H1 (cell line): Measurements from ENCODE around the gene DCAF15.

ENCODE experiments used
- EP300 ChIP-seq, 2 experiments: IDR thresholded peaks; 1 replicate in 1 of 2; 2 replicates in 1 of 2; pipeline ENCODE4 v1.6.1; 2011 to 2012; ENCODE audit warnings: low read depth in 2 of 2, low read length in 2 of 2, mild to moderate bottlenecking in 2 of 2, borderline replicate concordance in 1 of 2, inconsistent platforms in 1 of 2, moderate library complexity in 1 of 2
- EZH2 ChIP-seq: fragments of 200-600 bp; sonication (generic); IDR thresholded peaks from 2 replicates; pipeline ENCODE4 v1.7.1; 2012; ENCODE audit warnings: low read depth, mild to moderate bottlenecking, moderate library complexity, low read length, inconsistent platforms; ENCODE audit not compliant: severe bottlenecking
- GABPA ChIP-seq: IDR thresholded peaks from 2 replicates; pipeline ENCODE4 v1.6.1; 2011; ENCODE audit warnings: mild to moderate bottlenecking, low read length, moderate library complexity, borderline replicate concordance; ENCODE audit not compliant: insufficient read depth
- JUN ChIP-seq: IDR thresholded peaks from 2 replicates; pipeline ENCODE4 v1.6.1; 2011; ENCODE audit warnings: low read depth, mild to moderate bottlenecking, improper control_type of control experiment, low read length
- KDM5A ChIP-seq: fragments of 200-600 bp; IDR thresholded peaks from 2 replicates; pipeline ENCODE4 v1.7.1; 2012; ENCODE audit warnings: mild to moderate bottlenecking, low read length, inconsistent platforms, mixed read lengths
- NRF1 ChIP-seq: IDR thresholded peaks from 2 replicates; pipeline ENCODE4 v1.6.1; 2011; ENCODE audit warnings: mild to moderate bottlenecking, low read depth, low read length, improper control_type of control experiment
- POLR2A ChIP-seq, 2 experiments: IDR thresholded peaks; 1 replicate in 1 of 2; 2 replicates in 1 of 2; pipeline ENCODE4 v1.6.1; 2011; ENCODE audit warnings: low read depth in 2 of 2, low read length in 2 of 2, mild to moderate bottlenecking in 2 of 2; ENCODE audit errors: control extremely low read depth in 1 of 2
- POLR2AphosphoS5 ChIP-seq: IDR thresholded peaks from 2 replicates; pipeline ENCODE4 v1.6.1; 2011; ENCODE audit warnings: low read depth, low read length
- RAD21 ChIP-seq, 2 experiments: IDR thresholded peaks in 1 of 2; conservative IDR thresholded peaks in 1 of 2; 2 replicates each; pipeline ENCODE4 v1.6.1; 2011; ENCODE audit warnings: low read depth in 2 of 2, low read length in 2 of 2, improper control_type of control experiment in 1 of 2, inconsistent platforms in 1 of 2, mild to moderate bottlenecking in 1 of 2, moderate library complexity in 1 of 2
- SP1 ChIP-seq: IDR thresholded peaks from 2 replicates; pipeline ENCODE4 v1.6.1; 2011; ENCODE audit warnings: low read depth, low read length
- TBP ChIP-seq: IDR thresholded peaks from 2 replicates; pipeline ENCODE4 v1.6.1; 2011; ENCODE audit warnings: low read depth, low read length, improper control_type of control experiment
- ZNF274 ChIP-seq: IDR thresholded peaks from 2 replicates; pipeline ENCODE4 v1.7.0; 2012; ENCODE audit warnings: low read length, borderline replicate concordance; ENCODE audit errors: extremely low read depth
- TF ChIP-seq, protein P1 (sequence below), 3 experiments: IDR thresholded peaks; 1 replicate in 2 of 3; 2 replicates in 1 of 3; pipeline versions ENCODE4 v1.5.1 to v1.6.1; 2011; ENCODE audit warnings: low read length in 3 of 3, mild to moderate bottlenecking in 3 of 3, inconsistent platforms in 2 of 3, low read depth in 1 of 3, moderate library complexity in 1 of 3; ENCODE audit not compliant: insufficient read depth in 1 of 3; ENCODE audit errors: control extremely low read depth in 1 of 3
- TF ChIP-seq, protein P2 (sequence below): IDR thresholded peaks from 2 replicates; pipeline ENCODE4 v1.6.1; 2012; ENCODE audit warnings: inconsistent platforms

DNA sequence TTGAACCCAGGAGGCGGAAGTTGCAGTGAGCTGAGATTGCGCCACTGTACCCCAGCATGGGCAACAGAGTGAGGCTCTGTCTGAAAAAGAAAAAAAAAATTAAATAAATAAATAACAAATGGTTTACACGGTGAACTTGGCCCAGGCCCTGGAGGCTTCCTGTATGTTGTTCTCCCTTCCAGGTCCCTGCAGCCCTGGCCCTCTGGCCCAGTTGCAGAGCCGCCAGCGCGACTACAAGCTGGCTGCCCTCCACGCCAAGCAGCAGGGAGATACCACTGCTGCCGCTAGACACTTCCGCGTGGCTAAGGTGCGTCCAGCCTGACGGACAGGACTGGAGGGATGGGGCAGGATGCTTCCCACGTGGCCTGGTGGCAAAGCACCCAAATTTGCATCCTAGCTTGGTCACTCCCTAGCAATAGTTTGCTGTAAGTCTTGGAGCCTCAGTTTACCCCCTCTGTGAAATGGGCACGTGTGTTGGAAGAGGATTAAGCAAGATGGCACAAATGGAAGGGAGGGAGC, 34.4 kb upstream of the DCAF15 start:
- TF ChIP-seq, protein P1, sequence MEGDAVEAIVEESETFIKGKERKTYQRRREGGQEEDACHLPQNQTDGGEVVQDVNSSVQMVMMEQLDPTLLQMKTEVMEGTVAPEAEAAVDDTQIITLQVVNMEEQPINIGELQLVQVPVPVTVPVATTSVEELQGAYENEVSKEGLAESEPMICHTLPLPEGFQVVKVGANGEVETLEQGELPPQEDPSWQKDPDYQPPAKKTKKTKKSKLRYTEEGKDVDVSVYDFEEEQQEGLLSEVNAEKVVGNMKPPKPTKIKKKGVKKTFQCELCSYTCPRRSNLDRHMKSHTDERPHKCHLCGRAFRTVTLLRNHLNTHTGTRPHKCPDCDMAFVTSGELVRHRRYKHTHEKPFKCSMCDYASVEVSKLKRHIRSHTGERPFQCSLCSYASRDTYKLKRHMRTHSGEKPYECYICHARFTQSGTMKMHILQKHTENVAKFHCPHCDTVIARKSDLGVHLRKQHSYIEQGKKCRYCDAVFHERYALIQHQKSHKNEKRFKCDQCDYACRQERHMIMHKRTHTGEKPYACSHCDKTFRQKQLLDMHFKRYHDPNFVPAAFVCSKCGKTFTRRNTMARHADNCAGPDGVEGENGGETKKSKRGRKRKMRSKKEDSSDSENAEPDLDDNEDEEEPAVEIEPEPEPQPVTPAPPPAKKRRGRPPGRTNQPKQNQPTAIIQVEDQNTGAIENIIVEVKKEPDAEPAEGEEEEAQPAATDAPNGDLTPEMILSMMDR (IDR thresholded peaks at IDR 0.05; ENCODE audit: control extremely low read depth in 1 of 3, insufficient read depth in 1 of 3, low read depth in 1 of 3, low read length in 3 of 3) = no peak
- TF ChIP-seq RAD21 (IDR thresholded peaks at IDR 0.05 in 1 of 2, conservative IDR thresholded peaks at IDR 0.05 in 1 of 2; ENCODE audit: low read depth in 2 of 2, low read length in 2 of 2) = no peak
- TF ChIP-seq EZH2 = no peak
- TF ChIP-seq KDM5A = no peak
- no peak for TF ChIP-seq GABPA
- no peak for TF ChIP-seq JUN
- TF ChIP-seq, protein P2, sequence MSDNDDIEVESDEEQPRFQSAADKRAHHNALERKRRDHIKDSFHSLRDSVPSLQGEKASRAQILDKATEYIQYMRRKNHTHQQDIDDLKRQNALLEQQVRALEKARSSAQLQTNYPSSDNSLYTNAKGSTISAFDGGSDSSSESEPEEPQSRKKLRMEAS = no peak
- no peak for TF ChIP-seq TBP
- no peak for TF ChIP-seq EP300 (IDR thresholded peaks at IDR 0.05; ENCODE audit: borderline replicate concordance in 1 of 2, low read depth in 2 of 2, low read length in 2 of 2)
- TF ChIP-seq POLR2A (IDR thresholded peaks at IDR 0.05; ENCODE audit: control extremely low read depth in 1 of 2, low read depth in 2 of 2, low read length in 2 of 2) = no peak
- TF ChIP-seq POLR2AphosphoS5 = no peak
- TF ChIP-seq ZNF274 = no peak
- TF ChIP-seq SP1 = no peak
- no peak for TF ChIP-seq NRF1
